Measurements from ENCODE around the gene PCDH9. TPM values are rescaled to one million over a fixed set of nuclear protein-coding genes. Genes with fewer than 3 reads are reported as not detected.

Gene PCDH9
- total RNA-seq, 1 experiment from 2014 or later: 5.8 TPM

GRCh38 chr13:67200605-67201004 is 29.5 kb downstream of the PCDH9 start:
- H3K27ac ChIP-seq (ENCODE audit: low read depth, low read length, poor library complexity, severe bottlenecking): no peak overlapping the region
- no peak for DNase-seq (ENCODE audit: low spot score)
- no peaks in the 10 kb centered on the region for H3K9me3 ChIP-seq (ENCODE audit: low read depth, low read length, poor library complexity, severe bottlenecking)
- H3K4me3 ChIP-seq (ENCODE audit: low read depth, low read length, poor library complexity, severe bottlenecking): no peak overlapping the region
- BruUV-seq (replicated peaks): no TSS peak
- TF ChIP-seq EZH2 (IDR thresholded peaks at IDR 0.05; ENCODE audit: borderline replicate concordance, low read depth, low read length, poor library complexity, severe bottlenecking): no peak
- TF ChIP-seq, protein P1, sequence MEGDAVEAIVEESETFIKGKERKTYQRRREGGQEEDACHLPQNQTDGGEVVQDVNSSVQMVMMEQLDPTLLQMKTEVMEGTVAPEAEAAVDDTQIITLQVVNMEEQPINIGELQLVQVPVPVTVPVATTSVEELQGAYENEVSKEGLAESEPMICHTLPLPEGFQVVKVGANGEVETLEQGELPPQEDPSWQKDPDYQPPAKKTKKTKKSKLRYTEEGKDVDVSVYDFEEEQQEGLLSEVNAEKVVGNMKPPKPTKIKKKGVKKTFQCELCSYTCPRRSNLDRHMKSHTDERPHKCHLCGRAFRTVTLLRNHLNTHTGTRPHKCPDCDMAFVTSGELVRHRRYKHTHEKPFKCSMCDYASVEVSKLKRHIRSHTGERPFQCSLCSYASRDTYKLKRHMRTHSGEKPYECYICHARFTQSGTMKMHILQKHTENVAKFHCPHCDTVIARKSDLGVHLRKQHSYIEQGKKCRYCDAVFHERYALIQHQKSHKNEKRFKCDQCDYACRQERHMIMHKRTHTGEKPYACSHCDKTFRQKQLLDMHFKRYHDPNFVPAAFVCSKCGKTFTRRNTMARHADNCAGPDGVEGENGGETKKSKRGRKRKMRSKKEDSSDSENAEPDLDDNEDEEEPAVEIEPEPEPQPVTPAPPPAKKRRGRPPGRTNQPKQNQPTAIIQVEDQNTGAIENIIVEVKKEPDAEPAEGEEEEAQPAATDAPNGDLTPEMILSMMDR (conservative IDR thresholded peaks at IDR 0.05; ENCODE audit: low read depth, low read length): no peak
- CTCF ChIA-PET: no interaction called here
- intact Hi-C loops (cut with micrococcal nuclease; ENCODE audit: unreplicated experiment): no loop called here
- POLR2A ChIA-PET (ENCODE audit: low non-redundant PET): no interaction called here
- H3K27me3 ChIP-seq (replicated peaks; ENCODE audit: insufficient read depth, low read depth, low read length, poor library complexity): no peaks in the 10 kb centered on the region
- H3K36me3 ChIP-seq (ENCODE audit: insufficient read depth, low read length, poor library complexity, severe bottlenecking): no peaks in the 10 kb centered on the region
- H3K4me1 ChIP-seq (ENCODE audit: insufficient read depth, low read length, poor library complexity, severe bottlenecking): no peaks in the 10 kb centered on the region

DNA sequence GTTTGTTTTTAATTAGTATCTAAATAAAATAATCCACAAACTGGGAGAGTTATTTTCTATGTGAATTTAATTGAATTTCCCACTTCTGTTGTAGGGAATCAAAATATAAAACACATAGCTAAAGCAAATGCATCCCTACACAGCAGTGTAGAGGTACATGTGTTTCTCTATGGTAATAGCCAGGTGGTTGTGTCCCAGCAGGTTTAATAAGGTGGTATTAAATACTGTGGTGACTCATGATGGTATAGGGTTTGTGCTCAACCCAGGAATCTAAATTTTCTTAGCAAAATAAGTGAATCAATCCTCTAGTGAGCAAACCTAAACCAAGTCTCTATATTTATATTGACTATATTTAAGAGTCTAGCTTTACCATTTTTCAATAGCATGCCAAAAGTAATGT is 30.0 kb downstream of the PCDH9 start:
- no TSS peak for BruUV-seq (replicated peaks)
- Histone ChIP-seq H3K4me3 (ENCODE audit: low read depth, low read length, poor library complexity, severe bottlenecking) (no peak overlapping the region), H3K36me3 (ENCODE audit: insufficient read depth, low read length, poor library complexity, severe bottlenecking) (no peaks in the 10 kb centered on the region), H3K4me1 (ENCODE audit: insufficient read depth, low read length, poor library complexity, severe bottlenecking) (no peaks in the 10 kb centered on the region), H3K27ac (ENCODE audit: low read depth, low read length, poor library complexity, severe bottlenecking) (no peak overlapping the region), H3K9me3 (ENCODE audit: low read depth, low read length, poor library complexity, severe bottlenecking) (no peaks in the 10 kb centered on the region), H3K27me3 (replicated peaks; ENCODE audit: insufficient read depth, low read depth, low read length, poor library complexity) (no peaks in the 10 kb centered on the region)
- intact Hi-C loops (cut with micrococcal nuclease; ENCODE audit: unreplicated experiment): no loop called here
- no peak for DNase-seq (ENCODE audit: low spot score)
- CTCF ChIA-PET: no interaction called here
- TF ChIP-seq EZH2 (IDR thresholded peaks at IDR 0.05; ENCODE audit: borderline replicate concordance, low read depth, low read length, poor library complexity, severe bottlenecking): no peak
- TF ChIP-seq, protein P1 (conservative IDR thresholded peaks at IDR 0.05; ENCODE audit: low read depth, low read length): no peak
- POLR2A ChIA-PET (ENCODE audit: low non-redundant PET): no interaction called here

DNA sequence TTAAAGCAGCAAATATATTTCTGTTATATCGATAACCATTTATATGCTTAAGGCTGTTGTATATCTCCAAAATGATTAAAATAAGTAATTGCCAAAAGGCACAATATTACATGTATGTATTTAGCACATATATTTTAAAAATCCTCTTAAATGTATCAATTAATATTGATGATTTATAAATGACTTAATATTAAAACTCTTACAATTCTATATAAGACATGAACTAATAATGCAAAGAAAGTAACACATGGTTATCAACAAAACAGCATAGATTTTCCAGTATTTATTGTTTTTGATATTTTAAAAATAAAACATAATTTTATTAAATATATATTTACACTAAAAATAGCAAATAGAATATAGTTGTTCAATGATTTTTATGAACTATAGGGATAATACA is 32.4 kb downstream of the PCDH9 start:
- H3K4me1 ChIP-seq (ENCODE audit: insufficient read depth, low read length, poor library complexity, severe bottlenecking): no peaks in the 10 kb centered on the region
- no peak for TF ChIP-seq EZH2 (IDR thresholded peaks at IDR 0.05; ENCODE audit: borderline replicate concordance, low read depth, low read length, poor library complexity, severe bottlenecking)
- TF ChIP-seq, protein P1 (conservative IDR thresholded peaks at IDR 0.05; ENCODE audit: low read depth, low read length): no peak
- CTCF ChIA-PET: no interaction called here

More for the DNA sequence above, 32.4 kb downstream of the PCDH9 start:
- H3K27me3 ChIP-seq (replicated peaks; ENCODE audit: insufficient read depth, low read depth, low read length, poor library complexity): no peaks in the 10 kb centered on the region
- no peak overlapping the region for H3K4me3 ChIP-seq (ENCODE audit: low read depth, low read length, poor library complexity, severe bottlenecking)
- POLR2A ChIA-PET (ENCODE audit: low non-redundant PET): no interaction called here
- BruUV-seq (replicated peaks): no TSS peak
- H3K9me3 ChIP-seq (ENCODE audit: low read depth, low read length, poor library complexity, severe bottlenecking): no peaks in the 10 kb centered on the region
- intact Hi-C loops (cut with micrococcal nuclease; ENCODE audit: unreplicated experiment): no loop called here
- no peaks in the 10 kb centered on the region for H3K36me3 ChIP-seq (ENCODE audit: insufficient read depth, low read length, poor library complexity, severe bottlenecking)
- no peak overlapping the region for H3K27ac ChIP-seq (ENCODE audit: low read depth, low read length, poor library complexity, severe bottlenecking)
- no peak for DNase-seq (ENCODE audit: low spot score)

Measured in A673 (cell line).